Activated B cell treated with CpG ODN at 0.5 μM for 24 hours (primary cell): Measurements from ENCODE around the gene KANK2. TPM values are rescaled to one million over a fixed set of nuclear protein-coding genes. Genes with fewer than 3 reads are reported as not detected.

Experiments used
- ATAC-seq: fragments of 200-7000 bp; cut with Tn5 transposase; one replicate; pipeline ENCODE4 v1.10.0; 2021; ENCODE audit warnings: low read depth, mild to moderate bottlenecking, moderate library complexity
- CTCF ChIA-PET: fragments of 350-600 bp; sonication (Branson Sonifier 250); formaldehyde crosslinking; loops from one replicate; lab custom pipeline; 2021; ENCODE audit warnings: antibody characterized with exemption; lab: Charles Lee
- POLR2A ChIA-PET: fragments of 350-600 bp; sonication (Branson Sonifier 250); formaldehyde crosslinking; loops from one replicate; lab custom pipeline; 2021; ENCODE audit warnings: antibody characterized with exemption; lab: Charles Lee
- DNase-seq: peaks from one replicate; pipeline ENCODE4 v3.0.0; 2022
- H3K27ac Mint-ChIP-seq: one replicate; pipeline ENCODE4 v1.8.0; 2020; ENCODE audit warnings: mixed read lengths
- H3K27me3 Mint-ChIP-seq: one replicate; pipeline ENCODE4 v1.8.0; 2021; ENCODE audit warnings: mixed read lengths
- H3K36me3 Mint-ChIP-seq: one replicate; pipeline ENCODE4 v1.8.0; 2021; ENCODE audit warnings: low read depth, mixed read lengths
- H3K4me1 Mint-ChIP-seq: one replicate; pipeline ENCODE4 v1.8.0; 2021; ENCODE audit warnings: mixed read lengths
- H3K4me3 Mint-ChIP-seq: one replicate; pipeline ENCODE4 v1.8.0; 2020; ENCODE audit warnings: mild to moderate bottlenecking, mixed read lengths
- H3K9me3 Mint-ChIP-seq: one replicate; pipeline ENCODE4 v1.8.0; 2020; ENCODE audit warnings: mixed read lengths
- intact Hi-C: fragments of 100-400 bp; cut with micrococcal nuclease; formaldehyde crosslinking; loops from one replicate; pipeline ENCODE4 v1.15.1; 2024
- total RNA-seq: library from RNA; stranded (reverse); gene quantifications from 2 replicates; pipeline ENCODE4 v1.2.3, GENCODE V29; 2022
- TF ChIP-seq, protein P1 (sequence below): fragments of 200-600 bp; IDR thresholded peaks from one replicate; pipeline ENCODE4 v1.8.0; 2022; ENCODE audit warnings: antibody characterized with exemption, mild to moderate bottlenecking

Gene KANK2
- total RNA-seq, 1 donor from 2014 or later: 3.3 TPM

DNA sequence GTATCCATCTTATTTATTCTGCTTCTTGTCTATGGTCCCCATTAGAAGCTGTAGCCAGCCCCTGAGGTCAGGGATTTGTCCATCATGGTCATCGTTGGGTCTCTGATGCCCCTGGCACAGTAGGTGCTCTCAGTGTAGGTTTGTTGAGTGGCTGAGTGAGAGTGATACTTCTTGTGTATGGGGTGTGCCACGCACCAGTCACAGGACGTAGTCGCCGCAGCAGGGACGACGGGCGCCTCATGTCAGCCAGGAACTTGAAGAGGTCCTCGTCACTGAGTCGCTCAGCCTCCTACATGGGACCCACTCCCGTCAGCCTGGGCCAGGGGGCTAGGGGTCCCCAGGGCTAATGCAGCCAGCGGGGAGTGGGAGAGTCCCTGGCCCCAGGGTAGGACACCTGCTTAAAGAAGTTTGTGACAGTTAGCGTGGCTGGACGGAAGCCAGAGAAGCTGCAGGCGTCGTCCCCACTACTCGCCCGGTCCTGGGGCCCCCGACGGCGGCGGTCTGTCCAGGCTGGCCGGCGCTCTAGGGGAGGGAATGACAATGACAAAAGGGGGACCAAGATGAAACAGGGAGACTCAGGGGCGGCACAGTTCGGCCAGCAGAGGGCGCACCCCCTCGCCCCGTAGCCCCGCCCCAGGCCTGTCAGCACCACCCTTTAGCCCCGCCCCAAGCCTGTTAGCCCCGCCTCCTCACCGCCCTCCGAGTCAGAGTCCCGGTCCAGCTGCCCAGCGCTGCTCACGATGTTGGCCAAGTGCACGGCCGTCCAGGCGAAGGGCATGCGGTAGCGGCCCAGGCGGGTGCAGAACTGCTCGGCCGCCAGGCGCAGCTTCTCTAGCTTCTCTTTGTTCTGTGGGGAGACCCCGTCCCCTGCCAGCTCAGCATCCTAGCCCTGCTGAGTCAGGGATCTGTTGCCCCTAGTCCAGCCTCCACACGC lies 45.8 kb upstream of the KANK2 start:
- no peaks in the 10 kb centered on the region for H3K36me3 Mint-ChIP-seq
- DNase-seq: peak; percentile 84
- H3K27me3 Mint-ChIP-seq: peaks cover 2% of the 10 kb centered on the region
- peaks cover 6% of the 10 kb centered on the region for H3K4me1 Mint-ChIP-seq
- ChIA-PET CTCF (interaction anchor here (1.1 to 1.3 kb wide), 3 partner anchors 134 to 239 kb away, joined by 3 to 6 read pairs (median 4); no protein-coding TSS in a partner anchor), POLR2A (no interaction called here)
- TF ChIP-seq, protein P1, sequence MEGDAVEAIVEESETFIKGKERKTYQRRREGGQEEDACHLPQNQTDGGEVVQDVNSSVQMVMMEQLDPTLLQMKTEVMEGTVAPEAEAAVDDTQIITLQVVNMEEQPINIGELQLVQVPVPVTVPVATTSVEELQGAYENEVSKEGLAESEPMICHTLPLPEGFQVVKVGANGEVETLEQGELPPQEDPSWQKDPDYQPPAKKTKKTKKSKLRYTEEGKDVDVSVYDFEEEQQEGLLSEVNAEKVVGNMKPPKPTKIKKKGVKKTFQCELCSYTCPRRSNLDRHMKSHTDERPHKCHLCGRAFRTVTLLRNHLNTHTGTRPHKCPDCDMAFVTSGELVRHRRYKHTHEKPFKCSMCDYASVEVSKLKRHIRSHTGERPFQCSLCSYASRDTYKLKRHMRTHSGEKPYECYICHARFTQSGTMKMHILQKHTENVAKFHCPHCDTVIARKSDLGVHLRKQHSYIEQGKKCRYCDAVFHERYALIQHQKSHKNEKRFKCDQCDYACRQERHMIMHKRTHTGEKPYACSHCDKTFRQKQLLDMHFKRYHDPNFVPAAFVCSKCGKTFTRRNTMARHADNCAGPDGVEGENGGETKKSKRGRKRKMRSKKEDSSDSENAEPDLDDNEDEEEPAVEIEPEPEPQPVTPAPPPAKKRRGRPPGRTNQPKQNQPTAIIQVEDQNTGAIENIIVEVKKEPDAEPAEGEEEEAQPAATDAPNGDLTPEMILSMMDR: peak; percentile 48
- H3K27ac Mint-ChIP-seq: no peak overlapping the region
- H3K4me3 Mint-ChIP-seq: peak overlapping the region; percentile 15
- intact Hi-C loops: loop anchor here (1.0 to 2.0 kb wide), 4 partner anchors 18 to 239 kb away; no protein-coding TSS in a partner anchor
- peaks cover 7% of the 10 kb centered on the region for H3K9me3 Mint-ChIP-seq
- peak; percentile 100 for ATAC-seq

DNA sequence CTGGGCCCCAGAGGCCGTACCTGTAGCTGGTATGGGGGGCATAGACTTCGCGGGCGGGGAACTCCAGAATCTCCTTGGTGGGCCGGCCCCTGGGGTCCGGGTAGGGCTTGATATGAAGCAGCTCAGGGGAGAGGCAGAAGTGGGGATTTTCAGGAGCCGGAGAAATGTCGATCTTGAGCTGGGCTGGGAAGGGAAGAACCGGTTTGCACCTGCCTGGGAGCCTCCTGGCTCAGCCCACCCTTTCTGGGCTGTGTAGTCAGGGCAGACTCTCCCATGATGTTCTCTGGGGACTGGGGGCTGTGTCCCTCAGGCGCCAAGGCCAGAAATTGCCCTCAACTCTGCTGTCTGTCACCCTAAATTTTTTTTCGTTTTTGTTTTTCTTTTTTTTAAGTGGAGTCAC lies 44.7 kb upstream of the KANK2 start:
- POLR2A ChIA-PET: no interaction called here
- Mint-ChIP-seq H3K36me3 (no peaks in the 10 kb centered on the region), H3K27ac (no peak overlapping the region), H3K9me3 (peaks cover 9% of the 10 kb centered on the region), H3K27me3 (peaks cover 2% of the 10 kb centered on the region), H3K4me3 (no peak overlapping the region), H3K4me1 (peaks cover 6% of the 10 kb centered on the region)
- CTCF ChIA-PET: no interaction called here
- DNase-seq (no peak), ATAC-seq (no peak)
- intact Hi-C loops: loop anchor here (2.0 kb wide), 1 partner anchor 19 kb away; no protein-coding TSS in a partner anchor
- TF ChIP-seq, protein P1: no peak

DNA sequence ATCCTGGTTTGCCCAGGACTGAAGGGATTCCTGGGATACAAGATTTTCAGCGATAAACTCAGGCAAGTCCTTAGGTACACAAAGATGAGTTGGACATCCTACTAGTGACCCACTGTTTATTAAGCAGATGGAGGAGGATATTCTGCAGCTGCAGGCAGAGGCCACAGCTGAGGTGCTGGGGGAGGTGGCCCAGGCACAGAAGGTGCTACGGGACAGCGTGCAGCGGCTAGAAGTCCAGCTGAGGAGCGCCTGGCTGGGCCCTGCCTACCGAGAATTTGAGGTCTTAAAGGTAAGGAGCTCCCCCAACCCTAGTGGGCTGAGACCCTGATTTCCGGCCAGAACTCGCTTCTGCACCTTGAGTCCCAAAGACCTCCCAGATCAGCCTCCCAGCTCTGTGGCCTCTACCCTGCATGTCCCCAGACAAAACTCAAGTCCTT lies 42.7 kb upstream of the KANK2 start:
- Mint-ChIP-seq H3K4me1 (peaks cover 6% of the 10 kb centered on the region), H3K36me3 (no peaks in the 10 kb centered on the region), H3K4me3 (no peak overlapping the region), H3K9me3 (peaks cover 9% of the 10 kb centered on the region), H3K27ac (no peak overlapping the region), H3K27me3 (peaks cover 2% of the 10 kb centered on the region)
- DNase-seq: no peak
- CTCF ChIA-PET: no interaction called here
- no peak for ATAC-seq
- TF ChIP-seq, protein P1: no peak
- POLR2A ChIA-PET: interaction anchor here (0.7 kb wide), 1 partner anchor 1085 kb away, joined by 4 read pairs; no protein-coding TSS in a partner anchor
- intact Hi-C loops: no loop called here

DNA sequence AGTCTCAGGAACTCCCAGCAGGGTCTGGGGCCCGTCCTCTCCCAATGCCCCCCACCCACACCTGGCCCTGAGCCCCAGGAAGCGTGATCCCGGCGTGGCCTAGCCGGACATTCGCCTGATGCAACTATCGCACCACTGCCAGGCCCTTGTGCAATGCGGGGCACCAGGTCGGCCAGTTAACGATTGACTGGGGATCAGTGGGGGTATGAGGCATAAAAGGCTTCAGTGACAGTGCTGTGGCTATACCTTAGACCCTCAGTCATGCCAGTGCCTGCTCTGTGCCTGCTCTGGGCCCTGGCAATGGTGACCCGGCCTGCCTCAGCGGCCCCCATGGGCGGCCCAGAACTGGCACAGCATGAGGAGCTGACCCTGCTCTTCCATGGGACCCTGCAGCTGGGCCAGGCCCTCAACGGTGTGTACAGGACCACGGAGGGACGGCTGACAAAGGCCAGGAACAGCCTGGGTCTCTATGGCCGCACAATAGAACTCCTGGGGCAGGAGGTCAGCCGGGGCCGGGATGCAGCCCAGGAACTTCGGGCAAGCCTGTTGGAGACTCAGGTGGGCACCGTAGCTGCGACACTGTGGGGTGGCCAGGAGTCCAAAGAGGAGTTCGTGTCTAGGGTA lies 42.1 kb upstream of the KANK2 start, which contains the start of gene ANGPTL8:
Gene ANGPTL8 (plus strand): TSS at position 243 of the 624 bp plus-strand sequence. CDS start 19 bp downstream, at position 262.
- Mint-ChIP-seq H3K4me1 (peaks cover 6% of the 10 kb centered on the region), H3K36me3 (no peaks in the 10 kb centered on the region), H3K27me3 (peaks cover 2% of the 10 kb centered on the region), H3K4me3 (no peak within 1 kb of the TSS), H3K27ac (no peak within 1 kb of the TSS), H3K9me3 (peaks cover 9% of the 10 kb centered on the region)
- TF ChIP-seq, protein P1: no peak
- POLR2A ChIA-PET: interaction anchor here (0.7 kb wide), 1 partner anchor 1086 kb away, joined by 4 read pairs; no protein-coding TSS in a partner anchor
- ATAC-seq: no peak
- DNase-seq: no peak
- CTCF ChIA-PET: no interaction called here
- intact Hi-C loops: no loop called here
